ENCODE data around the gene NDUFS4.

DNA sequence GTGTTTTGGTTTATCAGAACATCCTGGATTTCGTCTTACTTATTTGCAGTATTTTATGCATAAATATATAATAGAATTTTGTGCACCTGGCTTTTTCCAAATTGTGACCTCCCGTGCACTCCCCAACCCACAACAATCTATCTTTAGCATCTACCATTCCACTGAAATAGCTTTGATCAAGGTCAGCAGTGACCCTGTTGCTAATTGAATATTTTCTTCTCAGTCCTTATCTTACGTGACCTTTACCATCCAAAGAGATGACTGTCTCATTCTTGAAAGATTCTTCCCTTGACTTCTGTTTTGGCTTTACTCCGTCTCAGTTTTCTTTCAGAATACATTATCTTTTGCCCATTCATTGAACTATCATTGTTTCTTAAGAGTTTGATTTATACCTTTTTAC lies 18.4 kb downstream of the NDUFS4 start:
- TF ChIP-seq, protein P1, sequence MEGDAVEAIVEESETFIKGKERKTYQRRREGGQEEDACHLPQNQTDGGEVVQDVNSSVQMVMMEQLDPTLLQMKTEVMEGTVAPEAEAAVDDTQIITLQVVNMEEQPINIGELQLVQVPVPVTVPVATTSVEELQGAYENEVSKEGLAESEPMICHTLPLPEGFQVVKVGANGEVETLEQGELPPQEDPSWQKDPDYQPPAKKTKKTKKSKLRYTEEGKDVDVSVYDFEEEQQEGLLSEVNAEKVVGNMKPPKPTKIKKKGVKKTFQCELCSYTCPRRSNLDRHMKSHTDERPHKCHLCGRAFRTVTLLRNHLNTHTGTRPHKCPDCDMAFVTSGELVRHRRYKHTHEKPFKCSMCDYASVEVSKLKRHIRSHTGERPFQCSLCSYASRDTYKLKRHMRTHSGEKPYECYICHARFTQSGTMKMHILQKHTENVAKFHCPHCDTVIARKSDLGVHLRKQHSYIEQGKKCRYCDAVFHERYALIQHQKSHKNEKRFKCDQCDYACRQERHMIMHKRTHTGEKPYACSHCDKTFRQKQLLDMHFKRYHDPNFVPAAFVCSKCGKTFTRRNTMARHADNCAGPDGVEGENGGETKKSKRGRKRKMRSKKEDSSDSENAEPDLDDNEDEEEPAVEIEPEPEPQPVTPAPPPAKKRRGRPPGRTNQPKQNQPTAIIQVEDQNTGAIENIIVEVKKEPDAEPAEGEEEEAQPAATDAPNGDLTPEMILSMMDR (IDR thresholded peaks at IDR 0.05; ENCODE audit: insufficient read depth, low read length, poor library complexity, severe bottlenecking) = no peak
- no peak for TF ChIP-seq EZH2phosphoT487 (conservative IDR thresholded peaks at IDR 0.05; ENCODE audit: low read length)
